Spleen (tissue), 7 donors: Measurements from ENCODE around the gene VSTM2L.

Experiments
- POLR2A ChIP-seq, 3 donors: fragments of 450-650 bp; IDR thresholded peaks; one replicate each; pipeline ENCODE4 v1.5.1; 2017; ENCODE audit warnings: antibody characterized with exemption in 3 of 3, mild to moderate bottlenecking in 1 of 3
- POLR2AphosphoS5 ChIP-seq, 3 donors: sonication (generic); formaldehyde crosslinking; IDR thresholded peaks; one replicate each; pipeline ENCODE4 v1.5.1; 2017; ENCODE audit warnings: antibody characterized with exemption in 3 of 3
- TF ChIP-seq, protein P1 (sequence below), 11 experiments: fragments of 200-600 bp in 7 of 11; fragments of 450-650 bp in 4 of 11; sonication (generic) in 4 of 11; IDR thresholded peaks in 8 of 11; conservative IDR thresholded peaks in 3 of 11; 1 replicate in 7 of 11; 2 replicates in 4 of 11; pipeline versions ENCODE4 v1.4.0 to v1.8.0; 2016 to 2021; ENCODE audit warnings: antibody characterized with exemption in 11 of 11, inconsistent platforms in 4 of 11, mild to moderate bottlenecking in 1 of 11
- donor health status: DM: no; HTN: no; CAD: no; lungs with moderate emphysema.
- donor health status: DM: no; HTN: no; CAD: no.
- donor health status: DM: no; HTN: no; CAD: no.

- no peak for TF ChIP-seq POLR2A (IDR thresholded peaks at IDR 0.05)
- TF ChIP-seq, protein P1, sequence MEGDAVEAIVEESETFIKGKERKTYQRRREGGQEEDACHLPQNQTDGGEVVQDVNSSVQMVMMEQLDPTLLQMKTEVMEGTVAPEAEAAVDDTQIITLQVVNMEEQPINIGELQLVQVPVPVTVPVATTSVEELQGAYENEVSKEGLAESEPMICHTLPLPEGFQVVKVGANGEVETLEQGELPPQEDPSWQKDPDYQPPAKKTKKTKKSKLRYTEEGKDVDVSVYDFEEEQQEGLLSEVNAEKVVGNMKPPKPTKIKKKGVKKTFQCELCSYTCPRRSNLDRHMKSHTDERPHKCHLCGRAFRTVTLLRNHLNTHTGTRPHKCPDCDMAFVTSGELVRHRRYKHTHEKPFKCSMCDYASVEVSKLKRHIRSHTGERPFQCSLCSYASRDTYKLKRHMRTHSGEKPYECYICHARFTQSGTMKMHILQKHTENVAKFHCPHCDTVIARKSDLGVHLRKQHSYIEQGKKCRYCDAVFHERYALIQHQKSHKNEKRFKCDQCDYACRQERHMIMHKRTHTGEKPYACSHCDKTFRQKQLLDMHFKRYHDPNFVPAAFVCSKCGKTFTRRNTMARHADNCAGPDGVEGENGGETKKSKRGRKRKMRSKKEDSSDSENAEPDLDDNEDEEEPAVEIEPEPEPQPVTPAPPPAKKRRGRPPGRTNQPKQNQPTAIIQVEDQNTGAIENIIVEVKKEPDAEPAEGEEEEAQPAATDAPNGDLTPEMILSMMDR (IDR thresholded peaks at IDR 0.05 in 8 of 11, conservative IDR thresholded peaks at IDR 0.05 in 3 of 11), result no peak
- TF ChIP-seq POLR2AphosphoS5 (IDR thresholded peaks at IDR 0.05), result no peak
Observed at GRCh38 chr20:37913567-37914366, 10.8 kb downstream of the VSTM2L start.
